Trophoblast cell (in vitro differentiated cells and primary cell): Measurements from ENCODE around the gene TEAD1.

Experiments
- DNase-seq, 2 donors: peaks; one replicate each; pipeline ENCODE4 v3.0.0-alpha.2; 2016
- H2AFZ ChIP-seq: 2 replicates; pipeline ENCODE4 v1.6.1; 2013; ENCODE audit warnings: low read length, moderate library complexity, mild to moderate bottlenecking; ENCODE audit not compliant: insufficient read depth, poor library complexity
- H2AK5ac ChIP-seq: 2 replicates; pipeline ENCODE4 v1.6.1; 2013; ENCODE audit warnings: mild to moderate bottlenecking, low read length
- H2BK120ac ChIP-seq: 2 replicates; pipeline ENCODE4 v1.6.1; 2013; ENCODE audit warnings: low read length, mild to moderate bottlenecking, moderate library complexity; ENCODE audit not compliant: insufficient read depth, poor library complexity
- H2BK12ac ChIP-seq: 2 replicates; pipeline ENCODE4 v1.6.1; 2013; ENCODE audit warnings: mild to moderate bottlenecking, low read length, moderate library complexity
- H2BK5ac ChIP-seq: 2 replicates; pipeline ENCODE4 v1.6.1; 2013; ENCODE audit warnings: low read length, low read depth, moderate library complexity, mild to moderate bottlenecking; ENCODE audit not compliant: poor library complexity
- H3K14ac ChIP-seq: 2 replicates; pipeline ENCODE4 v1.6.1; 2013; ENCODE audit warnings: mild to moderate bottlenecking, low read length
- H3K18ac ChIP-seq: 2 replicates; pipeline ENCODE4 v1.6.1; 2013; ENCODE audit warnings: mild to moderate bottlenecking, low read length
- H3K23ac ChIP-seq: 2 replicates; pipeline ENCODE4 v1.6.1; 2013; ENCODE audit warnings: low read length
- H3K27ac ChIP-seq: 2 replicates; pipeline ENCODE4 v1.5.1; 2013; ENCODE audit warnings: low read depth, mild to moderate bottlenecking, inconsistent platforms, low read length, moderate library complexity
- H3K27me3 ChIP-seq: 2 replicates; pipeline ENCODE4 v1.6.1; 2013; ENCODE audit warnings: inconsistent platforms, mild to moderate bottlenecking, low read length, moderate library complexity; ENCODE audit not compliant: insufficient read depth
- H3K36me3 ChIP-seq, 2 experiments: 1 replicate in 1 of 2; 2 replicates in 1 of 2; pipeline ENCODE4 v1.6.1; 2013; ENCODE audit warnings: low read length in 2 of 2, mild to moderate bottlenecking in 2 of 2, moderate library complexity in 1 of 2; ENCODE audit not compliant: insufficient read depth in 2 of 2, control insufficient read depth in 1 of 2
- H3K4ac ChIP-seq: 2 replicates; pipeline ENCODE4 v1.6.1; 2013; ENCODE audit warnings: low read depth, mild to moderate bottlenecking, low read length, moderate library complexity
- H3K4me1 ChIP-seq, 2 experiments: 1 replicate in 1 of 2; 2 replicates in 1 of 2; pipeline ENCODE4 v1.6.1; 2013; ENCODE audit warnings: low read length in 2 of 2, mild to moderate bottlenecking in 2 of 2, moderate library complexity in 1 of 2; ENCODE audit not compliant: insufficient read depth in 2 of 2, control insufficient read depth in 1 of 2
- H3K4me2 ChIP-seq: 2 replicates; pipeline ENCODE4 v1.6.1; 2013; ENCODE audit warnings: inconsistent platforms, mild to moderate bottlenecking, low read length, moderate library complexity
- H3K4me3 ChIP-seq: 2 replicates; pipeline ENCODE4 v1.5.1; 2013; ENCODE audit warnings: mild to moderate bottlenecking, low read depth, low read length, inconsistent platforms
- H3K79me1 ChIP-seq: one replicate; pipeline ENCODE4 v1.6.1; 2013; ENCODE audit warnings: low read length
- H3K79me2 ChIP-seq: 2 replicates; pipeline ENCODE4 v1.6.1; 2013; ENCODE audit warnings: low read length, mild to moderate bottlenecking; ENCODE audit not compliant: control insufficient read depth, insufficient read depth, poor library complexity
- H3K9ac ChIP-seq: 2 replicates; pipeline ENCODE4 v1.6.1; 2013; ENCODE audit warnings: mild to moderate bottlenecking, low read length
- H3K9me3 ChIP-seq: 2 replicates; pipeline ENCODE4 v1.6.1; 2013; ENCODE audit warnings: low read depth, mild to moderate bottlenecking, control low read depth, inconsistent platforms, low read length; ENCODE audit not compliant: insufficient read depth
- H4K12ac ChIP-seq: 2 replicates; pipeline ENCODE4 v1.6.1; 2013; ENCODE audit warnings: low read depth, mild to moderate bottlenecking, low read length, moderate library complexity
- H4K8ac ChIP-seq: 2 replicates; pipeline ENCODE4 v1.6.1; 2013; ENCODE audit warnings: low read depth, mild to moderate bottlenecking, low read length, moderate library complexity
- H4K91ac ChIP-seq: one replicate; pipeline ENCODE4 v1.6.1; 2013; ENCODE audit warnings: low read depth, mild to moderate bottlenecking, low read length, moderate library complexity
- WGBS: extraction: QIAGEN DNeasy Blood & Tissue Kit; methylation state at CpG from one replicate; pipeline ENCODE4 v1.1.7; 2013; ENCODE audit warnings: missing lambda C conversion rate; ENCODE audit not compliant: insufficient read length, insufficient coverage; ENCODE audit errors: extremely low coverage; 5-methylcytosine and 5-hydroxymethylcytosine counted together

TEAD1 gene

GRCh38 chr11:12655842-12656241 is 18.4 kb upstream of the TEAD1 start:
- no peak overlapping the region for H3K18ac ChIP-seq
- no peaks in the 10 kb centered on the region for H3K36me3 ChIP-seq
- H3K27me3 ChIP-seq: no peaks in the 10 kb centered on the region
- H3K9ac ChIP-seq: no peak overlapping the region
- H2BK12ac ChIP-seq: no peak overlapping the region
- H4K8ac ChIP-seq: no peak overlapping the region
- H4K91ac ChIP-seq: no peak overlapping the region
- H3K9me3 ChIP-seq: no peaks in the 10 kb centered on the region
- no peak overlapping the region for H3K4ac ChIP-seq
- H3K4me1 ChIP-seq: peaks cover 0 to 2% of the 10 kb centered on the region in 2 experiments
- H3K4me2 ChIP-seq: no peak overlapping the region
- no peak overlapping the region for H2BK120ac ChIP-seq
- no peak overlapping the region for H2AK5ac ChIP-seq
- H3K27ac ChIP-seq: no peak overlapping the region
- H3K23ac ChIP-seq: no peak overlapping the region
- H2AFZ ChIP-seq: no peak overlapping the region
- H3K79me1 ChIP-seq: no peaks in the 10 kb centered on the region
- H3K4me3 ChIP-seq: no peak overlapping the region
- H2BK5ac ChIP-seq: no peak overlapping the region
- H3K14ac ChIP-seq: no peak overlapping the region
- DNase-seq: no peak
- H3K79me2 ChIP-seq: no peaks in the 10 kb centered on the region
- no peak overlapping the region for H4K12ac ChIP-seq

GRCh38 chr11:12657336-12657735 is 16.9 kb upstream of the TEAD1 start:
- no peak overlapping the region for H3K4me2 ChIP-seq
- no peaks in the 10 kb centered on the region for H3K36me3 ChIP-seq
- H2BK5ac ChIP-seq: no peak overlapping the region
- H2AFZ ChIP-seq: no peak overlapping the region
- no peak overlapping the region for H4K91ac ChIP-seq
- no peak overlapping the region for H3K14ac ChIP-seq
- H3K4me3 ChIP-seq: no peak overlapping the region
- H3K27ac ChIP-seq: no peak overlapping the region
- no peak overlapping the region for H2BK12ac ChIP-seq
- no peak overlapping the region for H4K12ac ChIP-seq
- H3K79me1 ChIP-seq: no peaks in the 10 kb centered on the region
- no peak overlapping the region for H2AK5ac ChIP-seq
- no peak overlapping the region for H4K8ac ChIP-seq
- no peaks in the 10 kb centered on the region for H3K27me3 ChIP-seq
- H3K9me3 ChIP-seq: no peaks in the 10 kb centered on the region
- no CpG with 5 or more reads among the region's 3 CpGs for WGBS
- no peaks in the 10 kb centered on the region for H3K79me2 ChIP-seq
- H3K4ac ChIP-seq: no peak overlapping the region
- H3K23ac ChIP-seq: no peak overlapping the region
- no peak overlapping the region for H3K9ac ChIP-seq
- peak; percentile 77 to 80 for DNase-seq
- no peak overlapping the region for H2BK120ac ChIP-seq
- H3K4me1 ChIP-seq: peaks cover under 1 to 2% of the 10 kb centered on the region in 2 experiments
- no peak overlapping the region for H3K18ac ChIP-seq

- no peak overlapping the region for H3K9ac ChIP-seq
- H3K27ac ChIP-seq: no peak overlapping the region
- H3K27me3 ChIP-seq: no peaks in the 10 kb centered on the region
- H4K12ac ChIP-seq: no peak overlapping the region
- H4K8ac ChIP-seq: no peak overlapping the region
- no peak overlapping the region for H2BK5ac ChIP-seq
- H2BK12ac ChIP-seq: no peak overlapping the region
- H3K36me3 ChIP-seq: no peaks in the 10 kb centered on the region
- H3K79me1 ChIP-seq: no peaks in the 10 kb centered on the region
- no peak overlapping the region for H3K4ac ChIP-seq
- H2BK120ac ChIP-seq: no peak overlapping the region
- H2AFZ ChIP-seq: no peak overlapping the region
- H3K23ac ChIP-seq: no peak overlapping the region
- no peak overlapping the region for H2AK5ac ChIP-seq
- H3K4me2 ChIP-seq: no peak overlapping the region
- no peak overlapping the region for H3K4me3 ChIP-seq
- no peak overlapping the region for H3K14ac ChIP-seq
- peak; percentile 93 to 97 for DNase-seq
- no peaks in the 10 kb centered on the region for H3K9me3 ChIP-seq
- no peaks in the 10 kb centered on the region for H3K79me2 ChIP-seq
- H4K91ac ChIP-seq: no peak overlapping the region
- peaks cover 2 to 4% of the 10 kb centered on the region in 2 experiments for H3K4me1 ChIP-seq
- H3K18ac ChIP-seq: no peak overlapping the region
- no CpG with 5 or more reads among the region's 2 CpGs for WGBS
These were observed 16.2 kb upstream of the TEAD1 start for GRCh38 chr11:12657981-12658380.

GRCh38 chr11:12662101-12662689 is 12.0 kb upstream of the TEAD1 start:
- Histone ChIP-seq H2BK12ac (no peak overlapping the region), H3K36me3 (no peaks in the 10 kb centered on the region), H4K8ac (no peak overlapping the region), H2AK5ac (no peak overlapping the region), H3K4ac (no peak overlapping the region), H3K23ac (no peak overlapping the region), H3K27me3 (no peaks in the 10 kb centered on the region), H3K18ac (no peak overlapping the region), H3K27ac (no peak overlapping the region), H4K12ac (no peak overlapping the region), H2AFZ (no peak overlapping the region), H3K9me3 (no peaks in the 10 kb centered on the region), H2BK120ac (no peak overlapping the region), H3K79me1 (no peaks in the 10 kb centered on the region), H3K14ac (no peak overlapping the region), H4K91ac (no peak overlapping the region), H3K4me2 (no peak overlapping the region), H2BK5ac (no peak overlapping the region), H3K4me3 (no peak overlapping the region), H3K79me2 (no peaks in the 10 kb centered on the region), H3K4me1 (peaks cover 0 to 4% of the 10 kb centered on the region in 2 experiments), H3K9ac (no peak overlapping the region)
- no CpG with 5 or more reads among the region's 8 CpGs for WGBS
- DNase-seq: no peak
